HEK293T (cell line): ENCODE data around the gene RPRD1B.

Source experiments
- BHLHE40 ChIP-seq: fragments of 450-650 bp; IDR thresholded peaks from 2 replicates; pipeline ENCODE4 v1.6.1; 2016; ENCODE audit warnings: mild to moderate bottlenecking, moderate library complexity, borderline replicate concordance
- FOXK2 ChIP-seq: fragments of 450-650 bp; IDR thresholded peaks from 2 replicates; pipeline ENCODE4 v1.6.1; 2016; ENCODE audit warnings: mild to moderate bottlenecking
- HDGF ChIP-seq: fragments of 450-650 bp; IDR thresholded peaks from 2 replicates; pipeline ENCODE4 v1.6.1; 2017; ENCODE audit warnings: antibody characterized with exemption, borderline replicate concordance
- SP1 ChIP-seq: fragments of 450-650 bp; IDR thresholded peaks from 2 replicates; pipeline ENCODE4 v1.6.1; 2017

DNA sequence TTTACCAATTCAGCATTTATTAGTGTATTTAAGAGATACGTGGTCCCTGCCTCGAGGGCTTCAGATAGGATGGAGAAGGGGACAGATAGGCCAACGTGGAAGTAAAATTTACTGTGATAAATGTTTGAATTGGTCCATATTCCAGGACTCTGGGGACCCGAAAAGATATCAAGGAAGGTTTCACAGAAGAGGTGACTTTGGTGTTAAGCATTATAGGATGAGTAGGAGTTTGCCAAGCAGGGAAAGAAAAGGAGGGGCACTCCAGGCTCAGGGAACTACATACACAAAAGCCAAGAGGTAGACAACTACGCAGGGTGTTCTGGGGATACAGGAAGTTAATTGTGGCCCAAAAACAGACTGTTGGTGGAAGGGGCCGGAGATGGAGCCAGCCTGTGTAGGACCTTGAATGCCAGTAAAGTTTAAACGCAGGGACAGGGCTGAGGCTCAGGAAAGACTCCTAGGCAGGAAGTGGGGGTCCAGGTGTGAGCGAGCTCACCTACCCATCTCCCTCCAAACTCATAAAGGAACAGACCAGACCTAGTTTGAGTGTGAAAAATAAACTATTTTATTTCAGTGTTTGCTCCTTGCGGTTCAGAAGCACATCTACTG is 94.5 kb downstream of the RPRD1B start:
- no peak for TF ChIP-seq SP1
- TF ChIP-seq BHLHE40: no peak
- no peak for TF ChIP-seq FOXK2
- TF ChIP-seq HDGF: no peak
